IPS-NIHi7 (cell line): ENCODE results near the gene DAPK1.

Source experiments
- DNase-seq: peaks from one replicate; pipeline ENCODE4 v3.0.0; 2012; ENCODE audit warnings: mixed read lengths; ENCODE audit errors: extremely low spot score

The DAPK1 gene

DNA sequence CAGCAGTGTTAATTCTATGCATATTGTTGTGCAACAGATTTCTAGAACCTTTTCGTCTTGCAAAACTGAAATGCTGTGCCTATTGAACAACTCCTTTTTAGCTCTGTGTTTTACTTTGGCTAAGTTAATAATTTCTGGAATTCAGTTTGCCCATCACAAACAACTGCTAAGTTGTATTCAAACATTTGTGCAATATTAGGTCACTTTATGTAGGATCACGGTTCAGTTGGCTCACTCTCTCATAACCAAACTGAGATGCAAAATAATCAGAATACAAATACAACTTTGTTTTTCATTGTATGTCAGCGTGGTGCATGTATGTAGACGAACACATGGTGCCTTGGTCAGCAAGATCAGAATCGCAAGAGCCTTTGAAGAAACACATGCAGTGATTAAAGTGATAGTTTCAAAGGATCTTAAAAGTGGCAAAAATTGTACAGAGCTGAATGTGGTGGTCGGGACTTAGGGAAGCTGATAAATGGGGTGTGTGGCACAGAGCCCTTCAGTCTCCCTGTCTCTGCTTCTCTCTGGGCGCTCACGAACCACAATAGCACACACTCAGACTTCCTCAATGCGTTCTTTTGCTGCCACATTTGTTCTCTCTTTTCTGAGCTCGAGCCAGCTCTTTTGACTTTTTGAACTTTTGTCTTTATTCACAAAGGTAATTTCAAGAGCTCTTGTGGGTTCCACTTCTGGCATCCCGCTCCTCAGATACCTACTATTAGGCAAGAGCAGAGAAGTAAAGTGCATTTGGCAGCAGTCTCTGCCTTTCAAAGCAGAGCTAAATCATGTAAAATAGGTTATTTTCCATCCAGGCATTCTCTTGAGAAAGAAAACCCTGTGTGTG lies 115.8 kb downstream of the DAPK1 start:
- DNase-seq = no peak

DNA sequence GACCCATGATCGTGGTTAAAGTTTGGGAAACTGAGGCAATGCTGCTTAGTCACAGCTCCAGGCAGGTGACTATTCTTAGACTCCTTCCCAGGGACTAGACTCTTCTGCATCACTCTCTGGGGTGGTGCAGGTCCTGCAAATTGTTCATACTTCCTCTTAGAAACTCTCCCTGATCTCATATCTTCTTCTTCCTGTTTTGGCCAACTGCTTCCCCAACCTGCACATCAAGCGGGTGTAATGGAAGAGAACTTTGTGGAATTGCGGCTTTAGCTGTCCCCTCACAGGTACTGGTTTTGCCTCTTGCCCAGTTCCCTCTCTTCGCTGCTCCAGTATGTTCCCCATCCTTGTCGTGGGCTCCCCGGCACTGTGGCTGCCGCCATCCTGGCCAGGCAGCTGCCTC lies 116.7 kb downstream of the DAPK1 start:
- no peak for DNase-seq

DNA sequence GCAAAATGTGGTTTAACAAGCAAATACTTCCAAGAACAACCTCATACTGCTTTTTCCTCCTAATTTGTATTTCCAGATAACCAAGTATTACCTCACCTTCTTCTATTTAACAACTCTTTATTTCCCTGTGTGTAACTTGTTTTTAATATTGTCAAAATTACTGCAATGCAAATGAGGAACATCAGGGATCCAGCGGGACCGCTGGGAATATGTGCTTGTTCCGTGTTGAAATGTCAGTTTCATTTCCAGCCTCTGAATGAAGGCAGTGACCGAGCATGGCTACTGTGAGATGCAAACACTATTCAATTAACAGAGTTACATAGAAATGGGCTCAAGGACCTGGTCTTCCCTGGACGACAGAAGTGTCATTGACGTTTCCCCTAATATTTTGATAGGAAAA lies 117.5 kb downstream of the DAPK1 start:
- DNase-seq = no peak

DNA sequence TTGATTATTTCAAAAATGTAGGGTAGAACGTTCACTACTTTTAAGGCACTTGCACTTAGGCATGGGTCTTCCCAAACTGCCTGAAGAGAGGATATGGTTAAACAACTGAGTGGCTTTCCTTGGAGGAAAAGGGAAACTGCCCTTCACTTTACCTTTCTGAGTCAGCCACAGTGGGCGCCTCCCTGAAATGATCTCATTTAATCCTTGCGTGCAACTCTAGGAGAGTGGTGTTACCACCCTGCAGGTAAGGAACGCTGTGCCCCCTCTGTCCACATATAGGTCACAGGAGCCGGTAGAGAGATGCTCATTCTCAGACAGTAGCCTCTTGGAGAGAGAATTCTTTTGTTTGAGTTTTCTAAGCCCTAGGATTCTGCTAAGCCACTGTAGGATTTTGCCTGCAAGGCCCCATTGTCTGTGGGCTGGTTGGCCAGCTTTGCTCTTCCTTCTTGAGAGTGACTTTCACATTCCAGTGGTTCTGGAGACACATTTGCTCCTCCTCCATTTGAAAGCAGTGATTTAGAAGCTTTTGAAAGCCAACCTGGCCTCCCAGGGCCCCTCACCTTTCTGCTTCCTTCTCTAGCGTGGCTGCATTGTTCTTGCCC lies 118.0 kb downstream of the DAPK1 start:
- DNase-seq = no peak

DNA sequence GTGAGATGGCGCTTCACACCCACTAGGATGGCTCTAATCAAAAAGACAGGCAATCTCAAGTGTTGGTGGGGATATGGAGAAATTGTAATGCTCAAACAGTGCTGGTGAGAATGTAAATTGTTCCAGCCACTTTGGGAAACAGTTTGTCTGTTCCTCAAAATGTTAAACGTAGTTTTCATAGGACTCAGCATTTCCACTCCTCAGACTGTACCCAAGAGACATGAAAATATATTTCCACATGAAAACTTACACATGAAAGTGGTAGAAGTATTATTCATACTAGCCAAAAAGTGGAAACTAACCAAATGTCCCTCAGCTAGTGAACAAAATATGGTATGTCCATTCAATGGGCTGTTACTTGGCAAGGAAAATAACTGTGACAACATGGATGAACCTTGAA lies 120.6 kb downstream of the DAPK1 start:
- DNase-seq = no peak

DNA sequence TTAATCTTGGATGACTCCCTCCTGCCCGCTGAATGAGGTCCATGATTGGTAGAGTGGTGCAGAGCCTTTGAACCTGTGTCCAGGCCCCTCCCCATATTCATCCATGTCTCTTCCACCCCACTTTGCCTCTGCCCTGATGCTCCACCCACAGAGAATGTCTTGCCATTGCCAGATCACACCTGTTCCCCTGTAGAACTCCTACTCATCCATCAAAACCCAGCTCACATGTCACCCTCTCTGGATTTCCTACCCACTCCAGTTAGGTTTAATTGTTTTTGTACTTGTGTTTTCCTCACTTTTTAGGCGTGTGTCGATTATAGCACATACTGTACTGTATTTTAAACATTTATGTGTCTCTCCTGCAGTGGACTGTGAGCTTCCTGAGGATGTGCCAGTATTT lies 121.3 kb downstream of the DAPK1 start:
- DNase-seq = no peak

DNA sequence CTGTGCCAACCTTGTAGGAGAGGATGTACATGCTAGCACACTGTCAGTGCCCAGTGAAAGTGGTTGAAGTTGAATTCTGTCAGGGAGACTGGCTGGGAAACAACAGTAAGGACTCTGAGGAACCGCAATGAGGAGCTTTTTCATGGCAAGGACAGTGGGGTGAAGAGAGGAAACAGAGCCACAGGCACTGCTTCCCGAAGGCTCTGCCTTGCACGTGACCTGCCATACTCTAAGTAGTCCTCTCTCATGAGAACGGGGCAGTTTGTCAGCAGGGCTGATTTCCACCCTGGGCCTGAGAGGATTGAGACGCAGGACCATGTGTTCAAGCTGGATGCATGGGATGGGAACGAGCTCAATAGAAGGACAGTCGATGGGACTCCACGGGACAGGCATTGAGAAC lies 121.7 kb downstream of the DAPK1 start:
- DNase-seq = no peak

DNA sequence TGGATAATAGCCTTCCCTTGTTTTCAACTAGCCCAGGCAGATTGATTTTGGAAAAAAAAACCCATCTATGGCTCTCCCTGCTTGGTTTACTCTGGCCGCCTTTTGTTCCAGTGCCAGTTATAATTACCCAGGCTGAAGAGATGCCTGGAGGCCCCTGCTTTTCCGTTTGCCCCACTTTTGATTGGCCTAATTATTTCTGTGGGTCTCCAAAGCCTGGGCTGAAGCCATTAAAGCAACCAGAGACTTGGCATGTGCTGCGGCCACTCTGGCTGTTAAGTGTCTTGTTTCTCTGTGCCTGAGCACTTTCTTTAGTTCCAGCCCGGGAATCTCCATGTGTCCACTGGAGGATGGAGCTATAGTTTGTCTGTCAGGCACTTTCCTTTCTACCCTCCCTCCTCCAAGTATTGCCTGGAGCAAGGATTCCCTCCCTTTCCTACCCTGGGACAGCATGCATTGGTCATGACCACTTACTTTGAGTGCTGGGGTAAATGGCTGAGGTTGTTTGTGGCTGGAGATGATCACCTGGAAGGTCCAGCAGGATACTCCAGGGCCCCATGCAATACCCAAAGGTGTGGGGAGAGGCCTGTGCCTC lies 123.2 kb downstream of the DAPK1 start:
- no peak for DNase-seq

DNA sequence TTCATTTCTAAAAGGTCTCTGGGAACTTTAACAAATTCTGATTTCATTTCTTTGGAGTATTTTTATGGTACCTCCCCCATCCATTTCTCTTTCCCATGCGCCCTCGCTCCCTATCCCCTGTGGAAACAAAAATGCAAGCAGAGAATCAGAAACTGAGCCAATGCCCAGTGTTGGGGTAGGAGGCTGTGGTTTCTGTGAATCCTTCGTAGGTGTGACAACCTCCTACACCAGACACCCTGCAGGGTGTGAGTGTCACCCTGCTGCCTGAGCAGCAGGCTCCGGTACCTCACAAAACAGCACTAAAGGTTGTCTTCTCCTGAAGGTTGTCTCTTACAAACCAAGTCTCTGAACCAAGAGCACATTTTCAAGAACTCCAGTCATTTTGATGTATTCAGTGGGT lies 124.4 kb downstream of the DAPK1 start:
- DNase-seq = no peak

DNA sequence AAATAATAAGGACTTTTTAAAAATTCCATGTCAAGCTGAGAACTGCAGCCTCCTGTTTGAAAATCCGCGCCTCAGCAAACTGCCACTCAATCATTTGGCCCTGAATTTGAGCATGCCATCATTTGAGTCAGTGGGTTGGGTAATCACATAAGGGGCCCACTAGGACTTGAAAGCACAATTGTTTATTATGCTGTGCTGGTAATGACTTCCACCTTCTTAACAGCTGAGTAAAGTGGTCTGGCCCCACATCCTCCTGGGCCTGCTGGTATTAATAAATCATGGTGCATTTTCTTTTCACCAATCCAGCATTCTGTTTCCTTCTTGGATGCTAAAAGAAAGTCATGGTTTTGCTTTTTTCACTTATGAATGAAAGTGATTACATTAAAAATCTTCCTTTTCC lies 125.3 kb downstream of the DAPK1 start:
- DNase-seq = no peak

DNA sequence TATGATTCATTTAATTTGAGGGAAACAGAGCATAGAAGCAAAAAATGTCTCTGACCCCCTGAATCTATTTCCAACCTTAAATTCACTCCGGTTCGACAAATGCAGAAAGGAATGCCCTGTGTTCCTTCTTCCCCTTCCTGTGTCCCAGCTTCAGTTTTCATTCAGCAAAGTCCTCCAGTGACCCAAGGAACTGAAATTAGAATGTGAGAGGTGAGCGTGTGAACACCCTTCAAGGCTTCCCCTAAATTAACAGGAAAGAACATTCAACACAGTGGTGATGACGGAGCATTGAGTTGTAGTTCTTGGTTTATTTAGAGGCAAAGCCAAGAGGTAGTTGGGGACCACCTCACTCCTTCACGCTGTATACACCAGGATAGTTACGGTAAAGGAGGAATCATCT lies 130.7 kb downstream of the DAPK1 start:
- no peak for DNase-seq

DNA sequence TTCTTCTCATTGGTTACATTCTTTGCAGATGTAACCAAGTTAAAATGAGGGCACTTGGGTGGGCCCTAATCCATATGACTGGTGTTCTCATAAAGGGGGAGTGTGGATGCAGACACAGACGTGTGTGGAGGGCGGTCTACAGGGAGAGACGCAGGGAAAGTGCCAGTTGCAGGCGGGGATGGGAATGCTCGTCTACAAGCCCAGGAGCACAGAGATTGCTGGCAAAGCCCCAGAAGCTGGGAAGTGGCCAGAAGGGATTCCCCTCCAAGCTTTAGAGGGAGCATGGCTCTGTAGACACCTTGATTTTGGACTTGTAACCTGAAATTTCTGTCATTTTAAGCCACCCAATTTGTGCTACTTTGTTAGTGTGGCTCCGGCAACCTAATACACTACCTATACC lies 131.4 kb downstream of the DAPK1 start:
- no peak for DNase-seq

DNA sequence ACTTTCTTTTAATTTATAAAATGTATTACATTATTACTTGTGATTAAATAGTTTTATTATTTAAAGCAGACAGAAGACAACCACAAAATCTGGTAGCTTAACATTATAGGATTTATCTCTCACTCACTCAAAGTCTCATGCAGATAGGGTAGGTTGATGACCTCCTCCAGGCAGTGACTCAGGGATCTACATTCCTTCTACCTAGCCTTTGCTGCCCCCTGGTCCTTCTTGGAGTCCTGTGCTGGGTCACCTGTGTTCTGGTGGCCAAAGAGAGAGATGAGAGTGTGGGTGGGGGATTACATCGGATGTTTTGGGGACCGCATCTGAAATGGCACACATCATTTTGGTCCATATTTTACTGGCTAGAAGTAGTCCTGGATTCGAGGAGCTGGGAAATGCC lies 132.6 kb downstream of the DAPK1 start:
- no peak for DNase-seq

DNA sequence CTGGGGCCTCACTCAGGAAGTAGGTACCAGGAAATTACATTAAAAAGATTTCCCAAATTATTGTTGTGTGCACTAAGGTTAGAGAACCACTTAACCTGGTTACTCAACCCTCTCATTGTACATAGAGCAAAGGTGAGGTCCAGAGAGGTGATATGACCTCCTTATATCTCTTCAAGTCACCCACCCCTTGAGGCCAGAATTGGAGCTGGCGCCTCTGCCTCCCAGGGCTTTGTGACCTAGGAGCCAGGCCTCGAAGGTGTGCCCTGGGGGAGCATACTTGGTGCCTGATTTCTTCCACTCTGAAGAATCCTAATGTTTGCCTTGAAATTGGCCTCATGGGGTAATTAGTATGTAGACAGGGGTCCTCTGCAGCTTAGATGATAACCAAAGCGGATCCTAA lies 133.2 kb downstream of the DAPK1 start:
- DNase-seq = no peak

DNA sequence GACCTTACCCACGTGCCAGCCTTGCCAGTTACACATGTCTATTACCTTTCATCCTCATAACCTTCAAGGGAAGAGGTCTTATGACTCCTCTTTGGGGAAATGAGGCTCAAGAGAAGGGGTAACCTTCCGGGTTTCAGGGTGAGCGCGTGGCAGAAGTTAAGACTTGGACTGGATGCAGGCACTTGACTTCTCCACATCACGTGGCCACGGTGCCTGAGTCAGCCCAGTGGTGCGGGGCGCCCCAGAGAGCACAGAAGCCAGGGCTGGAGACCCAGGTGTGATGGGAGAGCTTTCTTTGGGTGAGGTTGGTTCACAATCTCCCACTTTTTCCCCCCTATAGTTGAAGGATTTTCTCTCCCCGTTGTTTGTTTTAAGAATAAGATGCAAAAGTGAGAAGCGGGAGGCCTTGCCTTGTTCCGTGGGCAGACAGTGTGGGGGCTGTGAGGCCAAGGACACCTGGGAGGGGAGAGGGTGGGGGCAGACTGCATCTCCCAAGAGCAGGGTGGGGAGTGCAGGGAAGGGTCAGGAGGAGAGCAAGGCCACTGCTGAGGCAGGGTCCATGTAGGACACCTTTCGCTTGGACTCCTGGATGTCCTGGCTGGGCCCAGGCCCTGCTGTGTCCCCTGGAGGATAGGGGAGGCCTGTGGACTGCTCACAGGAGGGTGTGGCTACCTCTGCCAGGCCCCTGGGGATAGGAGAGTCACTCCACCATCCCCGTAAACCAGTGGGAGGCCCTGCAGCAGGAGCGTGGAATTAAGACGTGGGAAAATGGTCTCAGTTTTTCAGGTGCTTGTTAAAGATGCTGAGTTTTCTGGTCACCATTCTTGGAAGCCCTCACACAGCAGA lies 138.2 kb downstream of the DAPK1 start:
- no peak for DNase-seq

DNA sequence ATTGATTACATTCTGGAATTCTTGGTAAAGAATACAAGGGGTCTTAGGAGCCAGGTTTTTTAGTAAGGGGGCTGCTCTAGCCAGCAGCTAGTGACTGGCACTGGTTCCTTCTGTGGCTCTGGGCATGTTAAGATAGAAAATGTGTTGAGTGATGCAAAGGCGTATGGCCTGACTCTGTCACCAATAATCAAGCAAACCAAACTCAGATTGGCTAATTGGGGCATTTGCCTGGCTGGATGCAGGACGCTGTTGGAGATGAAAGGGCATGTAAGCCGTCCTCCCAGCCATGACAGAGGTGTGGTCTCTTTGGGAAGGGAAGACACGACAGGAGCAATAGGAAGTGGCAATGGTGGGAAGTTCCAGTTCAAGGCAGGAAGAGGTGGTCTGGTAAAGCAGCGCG lies 140.6 kb downstream of the DAPK1 start:
- no peak for DNase-seq

DNA sequence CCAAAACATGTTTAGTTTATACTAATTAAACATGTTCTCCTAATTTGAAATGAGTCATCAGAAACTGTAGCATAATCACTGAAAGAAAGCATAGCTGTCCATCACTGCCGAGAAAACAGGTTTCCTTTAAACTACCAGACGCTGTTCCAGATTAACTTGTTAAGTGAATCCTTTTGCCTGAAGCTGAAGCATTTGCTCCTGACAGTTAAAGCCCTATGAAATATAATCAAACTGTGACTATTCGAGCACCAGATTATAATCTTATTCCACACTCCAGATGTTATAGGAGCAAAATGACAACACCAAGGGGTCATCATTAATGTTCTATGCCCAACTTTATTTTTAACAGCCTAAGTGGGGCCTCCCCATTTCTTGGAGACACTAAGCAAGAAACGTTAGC lies 142.3 kb downstream of the DAPK1 start:
- DNase-seq = no peak

DNA sequence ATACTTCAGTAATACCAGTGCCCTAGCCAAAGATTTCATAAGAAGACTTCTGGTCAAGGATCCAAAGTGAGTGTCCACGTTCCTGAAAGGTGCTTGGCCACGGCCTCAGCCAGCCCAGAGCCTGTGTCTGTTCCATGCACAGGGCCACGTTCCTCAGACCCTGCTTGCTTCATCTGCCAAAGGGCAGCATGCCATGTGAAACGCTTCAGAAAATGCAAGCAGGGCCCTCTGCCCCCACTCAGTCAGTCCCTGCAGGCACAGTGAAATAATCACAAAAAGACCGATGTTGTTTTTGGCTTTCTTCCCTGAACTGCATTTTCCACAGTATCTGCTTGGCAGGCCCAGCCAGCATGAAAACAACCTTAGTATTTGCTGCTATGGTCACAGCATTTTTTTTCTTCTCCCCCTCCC lies 142.7 kb downstream of the DAPK1 start:
- no peak for DNase-seq

DNA sequence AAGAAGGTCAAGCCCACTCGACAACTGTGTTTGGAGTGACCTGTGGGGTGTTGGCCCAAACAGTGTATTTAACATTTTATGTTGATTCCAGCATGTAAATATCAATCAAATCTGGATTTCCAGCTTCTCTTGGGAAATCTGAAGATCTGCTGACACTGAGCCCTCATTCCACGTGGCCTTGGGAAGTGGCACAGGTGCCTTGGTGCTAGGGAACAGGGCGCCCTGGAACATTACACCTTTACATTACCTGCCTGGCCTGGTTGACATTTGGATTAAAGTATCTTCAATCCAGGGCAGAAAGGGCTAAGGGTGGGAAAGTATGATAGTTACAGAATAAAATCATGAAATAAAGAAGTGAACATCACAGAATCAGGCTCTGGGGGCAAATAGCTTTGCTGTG lies 143.4 kb downstream of the DAPK1 start:
- no peak for DNase-seq

DNA sequence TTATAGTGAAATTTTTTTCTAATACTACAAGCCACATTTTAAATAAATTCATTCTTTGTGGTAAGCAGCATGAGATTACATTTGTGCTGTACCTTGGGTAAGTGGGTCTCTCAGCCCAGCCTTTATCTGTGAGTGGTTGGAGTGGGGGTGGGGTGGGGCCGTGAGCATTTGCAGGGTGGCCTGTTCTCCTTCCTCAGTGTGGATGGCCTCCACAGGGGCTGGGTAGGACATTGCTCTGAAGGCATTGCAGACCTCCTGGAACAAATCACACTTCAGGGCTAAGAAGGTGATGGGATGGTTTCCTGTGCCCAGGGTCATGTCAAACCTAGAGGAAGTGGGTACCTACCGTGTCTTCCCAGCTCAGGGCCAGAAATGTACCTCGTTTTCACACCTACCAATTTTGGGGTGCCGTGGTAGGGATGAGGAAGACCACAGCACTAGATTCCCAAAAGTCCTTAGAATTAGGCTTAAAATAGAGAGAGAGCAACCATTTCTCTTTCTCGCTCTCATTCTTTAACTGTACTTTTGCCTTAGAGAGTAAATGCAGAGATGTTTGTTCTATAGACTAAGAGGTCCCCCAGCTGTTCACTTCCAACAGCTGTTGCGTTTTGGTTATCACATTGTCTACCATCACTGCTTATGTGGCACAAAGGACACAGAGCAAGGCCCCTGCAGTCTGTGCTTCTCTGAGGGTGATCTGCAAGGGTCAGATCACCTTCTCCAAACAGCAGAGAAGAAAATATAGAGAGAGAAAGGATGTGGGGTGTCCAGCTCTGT lies 144.9 kb downstream of the DAPK1 start:
- DNase-seq = no peak

DNA sequence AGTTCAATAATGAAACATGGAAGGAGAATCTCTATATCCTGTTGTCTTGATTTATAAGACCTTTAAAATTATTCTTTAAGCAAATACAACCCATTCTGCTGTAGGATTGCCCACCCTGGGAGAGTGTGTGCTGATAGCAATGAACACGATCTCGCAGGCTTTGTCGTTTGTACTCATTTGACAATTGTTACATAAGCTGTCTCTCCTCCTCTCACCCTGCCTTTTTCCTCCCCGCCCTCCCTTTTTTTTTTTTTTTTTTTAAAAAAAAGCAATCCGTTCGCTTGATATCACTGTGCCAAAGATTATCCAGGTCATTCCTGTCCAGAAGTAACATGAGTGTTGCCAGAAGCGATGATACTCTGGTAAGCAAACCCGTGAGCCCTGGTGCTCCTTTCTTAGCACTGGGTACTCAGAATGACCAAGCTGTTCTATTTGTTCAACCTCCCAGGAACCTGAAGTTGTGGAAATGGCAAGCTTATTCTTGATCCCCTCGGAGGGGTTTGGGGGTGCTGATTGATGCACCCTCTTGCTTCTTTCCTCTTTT lies 145.5 kb downstream of the DAPK1 start:
- no peak for DNase-seq
